ENCODE data around the gene SNX5. TPM values are rescaled to one million over a fixed set of nuclear protein-coding genes. Genes with fewer than 3 reads are reported as not detected.
"Not testable (repeated sequence)": the region's sequence is repeated elsewhere in the genome, so short reads cannot be mapped to it uniquely, and the experiment has no call there.

The SNX5 gene
- total and polyA plus RNA-seq, 2 experiments from 2014 or later = 105 to 144 TPM

- TF ChIP-seq, protein P1, sequence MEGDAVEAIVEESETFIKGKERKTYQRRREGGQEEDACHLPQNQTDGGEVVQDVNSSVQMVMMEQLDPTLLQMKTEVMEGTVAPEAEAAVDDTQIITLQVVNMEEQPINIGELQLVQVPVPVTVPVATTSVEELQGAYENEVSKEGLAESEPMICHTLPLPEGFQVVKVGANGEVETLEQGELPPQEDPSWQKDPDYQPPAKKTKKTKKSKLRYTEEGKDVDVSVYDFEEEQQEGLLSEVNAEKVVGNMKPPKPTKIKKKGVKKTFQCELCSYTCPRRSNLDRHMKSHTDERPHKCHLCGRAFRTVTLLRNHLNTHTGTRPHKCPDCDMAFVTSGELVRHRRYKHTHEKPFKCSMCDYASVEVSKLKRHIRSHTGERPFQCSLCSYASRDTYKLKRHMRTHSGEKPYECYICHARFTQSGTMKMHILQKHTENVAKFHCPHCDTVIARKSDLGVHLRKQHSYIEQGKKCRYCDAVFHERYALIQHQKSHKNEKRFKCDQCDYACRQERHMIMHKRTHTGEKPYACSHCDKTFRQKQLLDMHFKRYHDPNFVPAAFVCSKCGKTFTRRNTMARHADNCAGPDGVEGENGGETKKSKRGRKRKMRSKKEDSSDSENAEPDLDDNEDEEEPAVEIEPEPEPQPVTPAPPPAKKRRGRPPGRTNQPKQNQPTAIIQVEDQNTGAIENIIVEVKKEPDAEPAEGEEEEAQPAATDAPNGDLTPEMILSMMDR (IDR thresholded peaks at IDR 0.05; ENCODE audit: low read depth, low read length) = no peak
- Histone ChIP-seq H3K36me3 (no peaks in the 10 kb centered on the region), H3K27me3 (no peaks in the 10 kb centered on the region), H3K27ac (peak overlapping the region; percentile 37), H3K9me3 (ENCODE audit: low read depth) (no peaks in the 10 kb centered on the region), H3K4me1 (ENCODE audit: low read depth) (peaks cover 46% of the 10 kb centered on the region), H3K4me3 (no peak overlapping the region)
- DNase-seq (ENCODE audit: low read depth in 1 of 2, low spot score in 1 of 2) = no peak
Observed at GRCh38 chr20:17961587-17961940, 7.0 kb downstream of the SNX5 start.

DNA sequence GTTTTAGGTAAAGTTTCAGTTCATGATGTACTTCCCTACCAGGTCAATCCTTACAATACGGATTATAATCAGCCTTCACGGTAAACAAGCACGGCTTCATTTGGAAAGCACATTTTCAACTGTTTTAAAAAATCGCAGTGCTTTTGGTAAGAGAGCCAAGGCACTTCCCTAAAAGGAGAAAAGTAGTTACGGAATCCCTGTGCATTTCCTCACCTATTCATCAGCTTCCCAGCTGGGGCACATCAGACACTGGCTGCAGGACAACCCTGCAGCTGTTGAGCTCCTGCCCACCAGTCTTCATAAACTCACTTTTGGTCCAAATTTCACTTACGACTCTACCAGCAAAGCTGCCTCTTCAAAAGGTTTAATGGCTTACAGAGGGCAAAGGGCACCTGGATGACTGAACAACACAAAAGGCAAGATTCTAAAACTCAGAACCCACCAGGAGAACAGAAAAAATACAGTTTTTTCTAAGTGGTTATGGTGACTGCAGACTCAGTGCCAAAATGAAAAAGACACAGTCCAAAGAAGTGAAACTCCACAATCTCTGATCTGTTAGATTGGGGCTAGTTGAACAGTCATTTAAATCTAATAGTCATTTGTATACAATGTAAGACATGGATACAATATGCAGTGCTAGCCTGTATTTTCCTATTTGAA, 7.5 kb downstream of the SNX5 start:
- Histone ChIP-seq H3K27me3 (no peaks in the 10 kb centered on the region), H3K27ac (peak overlapping the region; percentile 37), H3K4me1 (ENCODE audit: low read depth) (peaks cover 41% of the 10 kb centered on the region), H3K36me3 (no peaks in the 10 kb centered on the region), H3K4me3 (no peak overlapping the region), H3K9me3 (ENCODE audit: low read depth) (no peaks in the 10 kb centered on the region)
- DNase-seq (ENCODE audit: low read depth in 1 of 2, low spot score in 1 of 2) = peak in 1 of 2 donors; percentile 90
- TF ChIP-seq, protein P1 (IDR thresholded peaks at IDR 0.05; ENCODE audit: low read depth, low read length) = no peak

DNA sequence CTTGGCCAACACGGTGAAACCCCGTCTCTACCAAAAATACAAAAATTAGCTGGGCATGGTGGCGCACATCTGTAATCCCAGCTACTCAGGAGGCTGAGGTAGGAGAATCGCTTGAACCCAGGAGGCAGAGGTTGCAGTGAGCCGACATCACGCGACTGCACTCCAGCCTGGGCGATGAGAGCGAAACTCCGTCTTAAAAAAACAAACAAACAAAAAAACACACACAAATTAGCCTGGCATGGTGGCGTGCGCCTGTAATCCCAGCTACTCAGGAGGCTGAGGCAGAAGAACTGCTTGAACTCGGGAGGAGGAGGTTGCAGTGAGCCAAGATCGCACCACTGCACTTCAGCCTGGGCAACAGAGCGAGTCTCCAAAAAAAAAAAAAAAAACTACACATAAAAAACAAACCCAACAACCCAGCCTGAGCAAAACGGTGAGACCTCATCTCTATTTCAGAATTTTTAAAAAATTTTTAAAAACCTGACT, 8.2 kb downstream of the SNX5 start:
- not testable (repeated sequence) for DNase-seq (ENCODE audit: low read depth in 1 of 2, low spot score in 1 of 2); H3K27me3 ChIP-seq; H3K4me3 ChIP-seq; H3K9me3 ChIP-seq (ENCODE audit: low read depth); H3K36me3 ChIP-seq; H3K27ac ChIP-seq
- H3K4me1 ChIP-seq (ENCODE audit: low read depth) = peaks cover 35% of the 10 kb centered on the region

GRCh38 chr20:17959257-17959627, 9.4 kb downstream of the SNX5 start:
- TF ChIP-seq, protein P1 (IDR thresholded peaks at IDR 0.05; ENCODE audit: low read depth, low read length) = no peak
- Histone ChIP-seq H3K9me3 (ENCODE audit: low read depth) (no peaks in the 10 kb centered on the region), H3K36me3 (peaks cover 9% of the 10 kb centered on the region), H3K27me3 (no peaks in the 10 kb centered on the region), H3K4me3 (no peak overlapping the region), H3K4me1 (ENCODE audit: low read depth) (peaks cover 24% of the 10 kb centered on the region), H3K27ac (peak overlapping the region; percentile 85)
- no peak for DNase-seq (ENCODE audit: low read depth in 1 of 2, low spot score in 1 of 2)

- DNase-seq (ENCODE audit: low read depth in 1 of 2, low spot score in 1 of 2) = peak in 1 of 2 donors; percentile 40
- TF ChIP-seq, protein P1 (IDR thresholded peaks at IDR 0.05; ENCODE audit: low read depth, low read length) = peak; percentile 16
- peaks cover 24% of the 10 kb centered on the region for H3K4me1 ChIP-seq (ENCODE audit: low read depth)
- H3K27ac ChIP-seq = peak overlapping the region; percentile 85
- no peak overlapping the region for H3K4me3 ChIP-seq
- H3K36me3 ChIP-seq = peaks cover 15% of the 10 kb centered on the region
- no peaks in the 10 kb centered on the region for H3K27me3 ChIP-seq
- H3K9me3 ChIP-seq (ENCODE audit: low read depth) = no peaks in the 10 kb centered on the region
Observed at GRCh38 chr20:17958373-17959256, 10.0 kb downstream of the SNX5 start.
